Liver (tissue), 9 donors: ENCODE results near the gene SYNGR4. TPM values are rescaled to one million over a fixed set of nuclear protein-coding genes. Genes with fewer than 3 reads are reported as not detected.

Experiments
- DNase-seq: peaks from one replicate; pipeline ENCODE4 v3.0.0-alpha.2; 2017; ENCODE audit warnings: low spot score
- H3K27ac ChIP-seq, 2 donors: one replicate each; pipeline ENCODE4 v1.7.0; 2013; ENCODE audit warnings: inconsistent platforms in 2 of 2, low read length in 2 of 2, control low read depth in 1 of 2, low read depth in 1 of 2, mild to moderate bottlenecking in 1 of 2
- H3K27me3 ChIP-seq, 4 donors: one replicate each; pipeline versions ENCODE4 v1.6.1 to v1.7.0; 2013; ENCODE audit warnings: low read length in 3 of 4, inconsistent platforms in 1 of 4, mild to moderate bottlenecking in 1 of 4, moderate library complexity in 1 of 4; ENCODE audit not compliant: control insufficient read depth in 4 of 4, insufficient read depth in 4 of 4
- H3K36me3 ChIP-seq, 4 donors: one replicate each; pipeline versions ENCODE4 v1.6.1 to v1.7.0; 2013; ENCODE audit warnings: low read length in 3 of 4, mild to moderate bottlenecking in 3 of 4, low read depth in 1 of 4, moderate library complexity in 1 of 4; ENCODE audit not compliant: control insufficient read depth in 4 of 4, insufficient read depth in 3 of 4
- H3K4me1 ChIP-seq, 4 donors: one replicate each; pipeline versions ENCODE4 v1.6.1 to v1.7.0; 2013; ENCODE audit warnings: low read length in 3 of 4, mild to moderate bottlenecking in 3 of 4, moderate library complexity in 1 of 4; ENCODE audit not compliant: control insufficient read depth in 4 of 4, insufficient read depth in 4 of 4
- H3K4me3 ChIP-seq, 3 donors: one replicate each; pipeline versions ENCODE4 v1.6.1 to v1.7.0; 2013; ENCODE audit warnings: low read length in 3 of 3, control low read depth in 1 of 3, low read depth in 1 of 3, mild to moderate bottlenecking in 1 of 3
- H3K9ac ChIP-seq, 2 donors: one replicate each; pipeline ENCODE4 v1.7.0; 2013; ENCODE audit warnings: low read length in 2 of 2, mild to moderate bottlenecking in 2 of 2, moderate library complexity in 2 of 2, control low read depth in 1 of 2, low read depth in 1 of 2
- H3K9me3 ChIP-seq, 4 donors: one replicate each; pipeline versions ENCODE4 v1.6.1 to v1.7.0; 2013; ENCODE audit warnings: low read length in 3 of 4; ENCODE audit not compliant: control insufficient read depth in 4 of 4
- FOXA2 ChIP-seq: IDR thresholded peaks from 2 replicates; pipeline ENCODE4 v1.6.1; 2016; ENCODE audit warnings: antibody characterized with exemption
- GABPA ChIP-seq, 2 donors: IDR thresholded peaks in 1 of 2; conservative IDR thresholded peaks in 1 of 2; 2 replicates each; pipeline ENCODE4 v1.6.1; 2016; ENCODE audit warnings: antibody characterized with exemption in 2 of 2, mild to moderate bottlenecking in 1 of 2, moderate library complexity in 1 of 2
- HNF4G ChIP-seq: IDR thresholded peaks from 2 replicates; pipeline ENCODE4 v1.6.1; 2016; ENCODE audit warnings: antibody characterized with exemption
- JUND ChIP-seq, 2 donors: IDR thresholded peaks; 2 replicates each; pipeline ENCODE4 v1.6.1; 2016; ENCODE audit warnings: antibody characterized with exemption in 2 of 2
- NR2F2 ChIP-seq: IDR thresholded peaks from 2 replicates; pipeline ENCODE4 v1.6.1; 2016; ENCODE audit warnings: antibody characterized with exemption
- REST ChIP-seq: IDR thresholded peaks from 2 replicates; pipeline ENCODE4 v1.6.1; 2016; ENCODE audit warnings: antibody characterized with exemption, mild to moderate bottlenecking
- TAF1 ChIP-seq: conservative IDR thresholded peaks from 2 replicates; pipeline ENCODE4 v1.6.1; 2016; ENCODE audit warnings: antibody characterized with exemption, mild to moderate bottlenecking
- YY1 ChIP-seq: IDR thresholded peaks from 2 replicates; pipeline ENCODE4 v1.6.1; 2016; ENCODE audit warnings: antibody characterized with exemption, mild to moderate bottlenecking
- ZBTB33 ChIP-seq: IDR thresholded peaks from 2 replicates; pipeline ENCODE4 v1.6.1; 2016; ENCODE audit warnings: antibody characterized with exemption
- WGBS: extraction: QIAGEN DNeasy Blood & Tissue Kit; methylation state at CpG from one replicate; pipeline ENCODE4 v1.1.7; 2013; 5-methylcytosine and 5-hydroxymethylcytosine counted together
- polyA plus RNA-seq, 2 donors: library from polyadenylated mRNA; stranded (reverse) in 1 of 2; unstranded in 1 of 2; fragments of 200-250 nt in 1 of 2; fragments of >200 nt in 1 of 2; fragmentation: Nextera tagmentation in 1 of 2; extraction: Ambion mirVana in 1 of 2; gene quantifications; one replicate each; pipeline versions ENCODE4 v1.2.1 to v1.2.3, GENCODE V29; 2013 to 2015
- total RNA-seq, 2 donors: library from RNA; depleted of rRNA; stranded (reverse); fragments of >200 nt; gene quantifications; one replicate each; pipeline ENCODE4 v1.2.3, GENCODE V29; 2014
- TF ChIP-seq, protein P1 (sequence below): IDR thresholded peaks from 2 replicates; pipeline ENCODE4 v1.6.1; 2016; ENCODE audit warnings: antibody characterized with exemption
- TF ChIP-seq, protein P2 (sequence below): IDR thresholded peaks from 2 replicates; pipeline ENCODE4 v1.6.1; 2016; ENCODE audit warnings: antibody characterized with exemption
- TF ChIP-seq, protein P3 (sequence below): fragments of 150-350 bp; IDR thresholded peaks from 2 replicates; pipeline ENCODE4 v1.5.1; 2017; ENCODE audit warnings: improper control_type of control experiment, low read depth, low read length; ENCODE audit not compliant: missing input control
- donor health status: healthy.
- donor health status: healthy.
- donor health status: healthy.
- donor health status: healthy.
- donor health status: healthy.

Gene SYNGR4
- total and polyA plus RNA-seq, 4 donors: 0.09 TPM; not detected in 3

DNA sequence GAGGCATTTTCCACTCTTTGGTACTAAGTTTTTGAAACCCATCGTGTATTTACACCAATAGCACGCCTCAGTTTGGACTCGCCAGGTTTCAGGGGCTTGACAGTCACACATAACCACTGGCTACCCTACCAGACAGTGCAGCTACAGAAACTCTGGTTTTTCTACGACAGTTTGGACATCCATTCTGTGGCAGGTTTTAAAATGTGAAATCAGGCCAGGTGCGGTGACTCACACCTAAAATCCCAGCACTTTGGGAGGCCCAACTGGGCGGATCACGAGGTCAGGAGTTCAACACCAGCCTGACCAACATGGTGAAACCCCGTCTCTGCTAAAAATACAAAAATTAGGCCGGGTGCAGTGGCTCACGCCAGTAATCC is 14.0 kb downstream of the SYNGR4 start (continued):
- TF ChIP-seq, protein P1, sequence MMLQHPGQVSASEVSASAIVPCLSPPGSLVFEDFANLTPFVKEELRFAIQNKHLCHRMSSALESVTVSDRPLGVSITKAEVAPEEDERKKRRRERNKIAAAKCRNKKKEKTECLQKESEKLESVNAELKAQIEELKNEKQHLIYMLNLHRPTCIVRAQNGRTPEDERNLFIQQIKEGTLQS: no peak
- no peak for TF ChIP-seq FOXA2

DNA sequence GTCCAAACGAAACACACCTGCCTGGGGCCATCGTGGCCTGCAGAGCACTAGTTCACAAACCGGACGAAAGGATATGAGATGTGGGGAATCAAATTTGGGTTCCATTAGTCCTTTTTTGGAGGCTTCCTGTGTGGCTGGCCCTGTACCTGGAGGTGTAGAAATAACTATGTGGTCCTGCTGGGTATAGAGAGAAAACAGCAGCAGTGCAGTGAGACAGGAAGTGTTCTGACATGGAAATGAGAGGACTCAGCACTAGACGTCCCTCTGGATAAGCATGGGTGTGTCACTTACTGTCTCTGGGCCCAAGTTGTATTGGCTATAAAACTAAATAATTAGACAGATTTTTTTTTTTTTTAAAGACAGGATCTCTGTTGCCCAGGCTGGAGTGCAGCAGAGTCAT is 14.9 kb downstream of the SYNGR4 start:
- Histone ChIP-seq H3K9me3 (no peaks in the 10 kb centered on the region), H3K27ac (no peak overlapping the region), H3K4me1 (no peaks in the 10 kb centered on the region), H3K4me3 (no peak overlapping the region), H3K36me3 (peaks cover 9 to 26% (median 15%) of the 10 kb centered on the region in 4 donors), H3K9ac (no peak overlapping the region), H3K27me3 (no peaks in the 10 kb centered on the region)
- TF ChIP-seq YY1 (no peak), TAF1 (no peak), JUND (IDR thresholded peaks at IDR 0.05) (no peak)
- no peak for DNase-seq
- WGBS: 77% methylated on average over 5 of the region's 5 CpGs

DNA sequence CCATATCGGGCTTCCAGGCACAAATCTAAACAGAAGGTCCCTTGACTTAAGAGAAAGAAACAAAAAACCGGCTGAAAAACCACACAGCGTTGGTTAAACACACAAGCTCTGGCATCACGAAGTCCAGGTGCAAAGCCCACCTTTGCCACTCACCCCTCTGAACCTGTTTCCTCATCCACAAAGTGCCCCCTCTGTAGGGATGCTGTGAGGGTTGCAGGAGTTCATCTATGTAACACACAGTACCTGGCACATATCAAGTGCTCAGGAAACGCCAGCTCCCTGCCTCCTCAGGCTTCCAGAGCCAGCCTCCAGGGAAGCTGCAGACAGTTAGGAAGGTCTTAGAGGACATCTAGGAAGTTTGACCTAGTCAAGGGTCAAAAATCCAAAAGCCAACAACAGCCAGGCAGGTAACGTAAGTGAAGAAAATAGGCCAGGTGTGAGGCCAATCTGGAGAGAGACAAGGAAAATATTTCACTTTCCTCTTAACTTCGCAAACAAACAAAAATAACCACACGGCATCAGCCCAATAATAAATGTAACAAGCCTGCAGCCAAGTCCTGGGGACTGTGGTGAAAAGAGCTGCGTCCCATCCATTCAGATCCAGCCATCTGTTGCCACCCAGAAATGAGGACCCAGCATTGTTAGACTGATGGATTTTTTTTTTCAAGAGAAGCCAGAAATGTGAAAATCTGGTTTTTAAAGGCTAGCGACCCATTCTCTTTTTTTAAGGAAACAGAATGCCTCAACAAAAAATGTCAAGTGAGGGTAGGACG is 17.2 kb downstream of the SYNGR4 start:
- H3K9me3 ChIP-seq: no peaks in the 10 kb centered on the region
- DNase-seq: no peak
- WGBS: 95% methylated on average over 11 of the region's 11 CpGs

More for the DNA sequence above, 17.2 kb downstream of the SYNGR4 start:
- Histone ChIP-seq H3K4me1 (no peaks in the 10 kb centered on the region), H3K27ac (no peak overlapping the region), H3K36me3 (peaks cover 17 to 41% (median 30%) of the 10 kb centered on the region in 4 donors), H3K9ac (no peak overlapping the region), H3K27me3 (no peaks in the 10 kb centered on the region), H3K4me3 (no peak overlapping the region)
- TF ChIP-seq, protein P2, sequence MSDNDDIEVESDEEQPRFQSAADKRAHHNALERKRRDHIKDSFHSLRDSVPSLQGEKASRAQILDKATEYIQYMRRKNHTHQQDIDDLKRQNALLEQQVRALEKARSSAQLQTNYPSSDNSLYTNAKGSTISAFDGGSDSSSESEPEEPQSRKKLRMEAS: no peak
- no peak for TF ChIP-seq JUND (IDR thresholded peaks at IDR 0.05)
- TF ChIP-seq HNF4G: no peak
- no peak for TF ChIP-seq NR2F2
- no peak for TF ChIP-seq YY1
- TF ChIP-seq REST: no peak
- TF ChIP-seq ZBTB33: no peak
- TF ChIP-seq, protein P3, sequence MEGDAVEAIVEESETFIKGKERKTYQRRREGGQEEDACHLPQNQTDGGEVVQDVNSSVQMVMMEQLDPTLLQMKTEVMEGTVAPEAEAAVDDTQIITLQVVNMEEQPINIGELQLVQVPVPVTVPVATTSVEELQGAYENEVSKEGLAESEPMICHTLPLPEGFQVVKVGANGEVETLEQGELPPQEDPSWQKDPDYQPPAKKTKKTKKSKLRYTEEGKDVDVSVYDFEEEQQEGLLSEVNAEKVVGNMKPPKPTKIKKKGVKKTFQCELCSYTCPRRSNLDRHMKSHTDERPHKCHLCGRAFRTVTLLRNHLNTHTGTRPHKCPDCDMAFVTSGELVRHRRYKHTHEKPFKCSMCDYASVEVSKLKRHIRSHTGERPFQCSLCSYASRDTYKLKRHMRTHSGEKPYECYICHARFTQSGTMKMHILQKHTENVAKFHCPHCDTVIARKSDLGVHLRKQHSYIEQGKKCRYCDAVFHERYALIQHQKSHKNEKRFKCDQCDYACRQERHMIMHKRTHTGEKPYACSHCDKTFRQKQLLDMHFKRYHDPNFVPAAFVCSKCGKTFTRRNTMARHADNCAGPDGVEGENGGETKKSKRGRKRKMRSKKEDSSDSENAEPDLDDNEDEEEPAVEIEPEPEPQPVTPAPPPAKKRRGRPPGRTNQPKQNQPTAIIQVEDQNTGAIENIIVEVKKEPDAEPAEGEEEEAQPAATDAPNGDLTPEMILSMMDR: no peak
- no peak for TF ChIP-seq GABPA (IDR thresholded peaks at IDR 0.05 in 1 of 2, conservative IDR thresholded peaks at IDR 0.05 in 1 of 2)
